HepG2 (cell line): ENCODE data around the gene CMIP. TPM values are rescaled to one million over a fixed set of nuclear protein-coding genes. Genes with fewer than 3 reads are reported as not detected.

ENCODE experiments used
- ETV5 ChIP-seq: IDR thresholded peaks from 2 replicates; pipeline ENCODE4 v1.6.1; 2018; ENCODE audit warnings: missing biosample characterization, missing genetic modification reagents, inconsistent platforms, borderline replicate concordance
- FOXA3 ChIP-seq: IDR thresholded peaks from 2 replicates; pipeline ENCODE4 v1.6.1; 2016; ENCODE audit warnings: missing genetic modification reagents, missing compliant biosample characterization
- GATAD1 ChIP-seq: IDR thresholded peaks from 2 replicates; pipeline ENCODE4 v1.6.1; 2016; ENCODE audit warnings: missing genetic modification reagents, missing compliant biosample characterization
- IKZF4 ChIP-seq: sonication (generic); formaldehyde crosslinking; IDR thresholded peaks from 2 replicates; pipeline ENCODE4 v1.5.1; 2020; ENCODE audit warnings: borderline replicate concordance, mild to moderate bottlenecking, low read depth, missing genetic modification reagents; ENCODE audit errors: not compliant biosample characterization
- KLF12 ChIP-seq: sonication (generic); formaldehyde crosslinking; IDR thresholded peaks from 2 replicates; pipeline ENCODE4 v1.4.0; 2020; ENCODE audit warnings: missing genetic modification reagents, borderline replicate concordance
- MYNN ChIP-seq: sonication (generic); formaldehyde crosslinking; IDR thresholded peaks from 2 replicates; pipeline ENCODE4 v1.4.0; 2020; ENCODE audit warnings: mild to moderate bottlenecking, low read depth, missing genetic modification reagents
- NR2F6 ChIP-seq, 2 experiments: IDR thresholded peaks; 2 replicates each; pipeline ENCODE4 v1.6.1; 2016; ENCODE audit warnings: antibody characterized with exemption in 1 of 2, mild to moderate bottlenecking in 1 of 2
- PAF1 ChIP-seq: IDR thresholded peaks from 2 replicates; pipeline ENCODE4 v1.6.1; 2016; ENCODE audit warnings: missing genetic modification reagents, missing compliant biosample characterization
- TCF12 ChIP-seq, 2 experiments: fragments of 450-650 bp in 1 of 2; sonication (generic) in 1 of 2; formaldehyde crosslinking in 1 of 2; IDR thresholded peaks; 2 replicates each; pipeline versions ENCODE4 v1.6.1 to v1.8.0; 2017 to 2022; ENCODE audit warnings: antibody characterized with exemption in 1 of 2, mild to moderate bottlenecking in 1 of 2, missing genetic modification reagents in 1 of 2, moderate library complexity in 1 of 2
- THYN1 ChIP-seq: sonication (generic); formaldehyde crosslinking; IDR thresholded peaks from 2 replicates; pipeline ENCODE4 v1.8.1; 2023; ENCODE audit warnings: low read depth, mild to moderate bottlenecking, moderate library complexity, missing genetic modification reagents, borderline replicate concordance
- ZFY ChIP-seq: sonication (generic); formaldehyde crosslinking; IDR thresholded peaks from 2 replicates; pipeline ENCODE4 v1.4.0; 2020; ENCODE audit warnings: missing genetic modification reagents
- ZNF12 ChIP-seq: sonication (generic); formaldehyde crosslinking; IDR thresholded peaks from 2 replicates; pipeline ENCODE4 v1.5.0; 2020; ENCODE audit warnings: missing genetic modification reagents
- ZNF232 ChIP-seq: sonication (generic); formaldehyde crosslinking; IDR thresholded peaks from 2 replicates; pipeline ENCODE4 v1.4.0; 2020; ENCODE audit warnings: missing genetic modification reagents, borderline replicate concordance
- ZNF282 ChIP-seq: fragments of 450-650 bp; IDR thresholded peaks from 2 replicates; pipeline ENCODE4 v1.6.1; 2018; ENCODE audit not compliant: partially characterized antibody
- ZNF44 ChIP-seq: sonication (generic); formaldehyde crosslinking; IDR thresholded peaks from 2 replicates; pipeline ENCODE4 v1.5.1; 2020; ENCODE audit warnings: mild to moderate bottlenecking, missing genetic modification reagents
- ZNF552 ChIP-seq: sonication (generic); formaldehyde crosslinking; IDR thresholded peaks from 2 replicates; pipeline ENCODE4 v1.9.0; 2022; ENCODE audit warnings: missing genetic modification reagents, mild to moderate bottlenecking, borderline replicate concordance
- ZNF782 ChIP-seq: sonication (generic); formaldehyde crosslinking; IDR thresholded peaks from 2 replicates; pipeline ENCODE4 v1.4.0; 2020; ENCODE audit warnings: missing genetic modification reagents, mild to moderate bottlenecking, borderline replicate concordance
- polyA plus RNA-seq, 8 experiments: library from polyadenylated mRNA; depleted of rRNA in 3 of 8; stranded (reverse) in 7 of 8; unstranded in 1 of 8; fragments of >200 nt; fragmentation: Illumina TruSeq in 4 of 8; extraction: Trizol in 4 of 8; gene quantifications; 2 replicates each; pipeline versions ENCODE4 v1.2.1 to v1.2.3, GENCODE V29; 2011 to 2016; ENCODE audit warnings: low read depth in 4 of 8, missing spikeins in 1 of 8, mixed read lengths in 1 of 8; ENCODE audit not compliant: insufficient read depth in 1 of 8
- total RNA-seq, 5 experiments: library from RNA; depleted of rRNA; stranded (reverse); fragments of >200 nt; fragmentation: Illumina TruSeq; extraction: Trizol; gene quantifications; 2 replicates each; pipeline ENCODE4 v1.2.3, GENCODE V29; 2016; ENCODE audit warnings: low read depth in 1 of 5
- TF ChIP-seq, protein P1 (sequence below): sonication (generic); formaldehyde crosslinking; IDR thresholded peaks from 2 replicates; pipeline ENCODE4 v1.4.0; 2020; ENCODE audit warnings: mild to moderate bottlenecking, missing genetic modification reagents
- TF ChIP-seq, protein P2 (sequence below): sonication (generic); formaldehyde crosslinking; IDR thresholded peaks from 2 replicates; pipeline ENCODE4 v1.5.0; 2020; ENCODE audit warnings: mild to moderate bottlenecking, missing genetic modification reagents, borderline replicate concordance

CMIP gene
- total and polyA plus RNA-seq, 2 of the 13 experiments (the other 11 are each of a cell fraction or from before 2014, with no cell fraction given) = 10.9 to 18.1 TPM

DNA sequence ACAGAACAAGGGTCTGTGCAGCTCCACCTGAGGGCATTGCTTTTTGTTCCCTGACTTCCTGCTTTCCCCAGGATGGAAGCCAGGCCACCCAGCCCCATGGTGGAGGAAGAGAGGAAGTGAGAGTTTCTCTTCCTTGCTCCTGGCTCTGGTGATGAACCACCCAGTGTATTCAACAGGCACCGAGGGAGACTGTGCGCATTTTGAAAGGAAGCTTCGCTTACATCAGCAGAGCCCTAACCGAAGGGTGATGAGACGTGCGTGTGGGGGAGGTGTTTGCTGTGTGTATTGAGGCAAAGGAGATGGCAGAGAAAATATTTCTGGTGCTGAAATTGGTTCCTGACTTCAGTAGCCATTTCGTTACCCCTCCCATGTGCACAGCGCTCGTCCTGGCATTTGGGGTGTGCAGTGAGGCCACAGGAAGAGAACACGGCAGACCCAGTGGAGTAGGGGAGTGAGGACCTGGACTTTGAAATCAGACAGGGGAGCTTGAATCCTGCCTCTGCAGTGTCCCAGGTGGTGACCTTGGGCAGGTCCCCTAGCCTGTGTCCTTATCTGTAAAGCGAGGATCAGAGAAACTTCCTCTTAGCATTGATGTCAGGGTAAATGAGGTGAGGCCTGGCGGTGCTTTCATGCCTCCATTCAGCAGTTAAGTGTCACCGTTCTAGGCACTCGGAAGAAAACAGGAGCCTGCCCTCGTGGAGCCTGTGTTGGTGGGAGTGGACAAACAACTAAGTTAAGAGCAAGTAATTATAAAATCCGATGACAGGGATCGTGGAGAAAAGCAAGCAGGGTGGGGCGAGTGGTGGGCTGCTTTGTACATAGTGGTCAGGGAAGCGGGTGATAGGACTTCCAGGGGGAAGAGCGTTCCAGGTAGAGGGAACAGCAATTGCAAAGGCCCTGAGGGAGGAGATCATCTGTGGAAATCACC is 7.4 kb downstream of the CMIP start (continued):
- TF ChIP-seq KLF12 (CRISPR knock-in tag) (peak; percentile 82), ZNF12 (CRISPR knock-in tag) (peak; percentile 63), ZNF232 (CRISPR knock-in tag) (peak; percentile 93), FOXA3 (CRISPR knock-in tag) (peak; percentile 88), GATAD1 (CRISPR knock-in tag) (peak; percentile 73; the same call in 1 of the 2 replicates), ZNF44 (CRISPR knock-in tag) (no peak), ETV5 (peak; percentile 97), ZNF782 (no peak), ZNF282 (no peak), NR2F6 (IDR thresholded peaks at IDR 0.05) (peak; percentile 94), NR2F6 (CRISPR knock-in tag; IDR thresholded peaks at IDR 0.05) (peak; percentile 97), TCF12 (IDR thresholded peaks at IDR 0.05) (no peak), TCF12 (CRISPR knock-in tag; IDR thresholded peaks at IDR 0.05) (peak; percentile 99), ZNF552 (CRISPR knock-in tag) (peak; percentile 76; the same call in 1 of the 2 replicates), MYNN (0 out of 2 replicates have a peak, but pooled peaks have one; percentile 12), THYN1 (CRISPR knock-in tag) (no peak), IKZF4 (CRISPR knock-in tag) (no peak), ZFY (CRISPR knock-in tag) (peak; percentile 73), PAF1 (CRISPR knock-in tag) (peak; percentile 97)
- TF ChIP-seq, protein P1, sequence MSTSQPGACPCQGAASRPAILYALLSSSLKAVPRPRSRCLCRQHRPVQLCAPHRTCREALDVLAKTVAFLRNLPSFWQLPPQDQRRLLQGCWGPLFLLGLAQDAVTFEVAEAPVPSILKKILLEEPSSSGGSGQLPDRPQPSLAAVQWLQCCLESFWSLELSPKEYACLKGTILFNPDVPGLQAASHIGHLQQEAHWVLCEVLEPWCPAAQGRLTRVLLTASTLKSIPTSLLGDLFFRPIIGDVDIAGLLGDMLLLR = peak; percentile 90
- TF ChIP-seq, protein P2, sequence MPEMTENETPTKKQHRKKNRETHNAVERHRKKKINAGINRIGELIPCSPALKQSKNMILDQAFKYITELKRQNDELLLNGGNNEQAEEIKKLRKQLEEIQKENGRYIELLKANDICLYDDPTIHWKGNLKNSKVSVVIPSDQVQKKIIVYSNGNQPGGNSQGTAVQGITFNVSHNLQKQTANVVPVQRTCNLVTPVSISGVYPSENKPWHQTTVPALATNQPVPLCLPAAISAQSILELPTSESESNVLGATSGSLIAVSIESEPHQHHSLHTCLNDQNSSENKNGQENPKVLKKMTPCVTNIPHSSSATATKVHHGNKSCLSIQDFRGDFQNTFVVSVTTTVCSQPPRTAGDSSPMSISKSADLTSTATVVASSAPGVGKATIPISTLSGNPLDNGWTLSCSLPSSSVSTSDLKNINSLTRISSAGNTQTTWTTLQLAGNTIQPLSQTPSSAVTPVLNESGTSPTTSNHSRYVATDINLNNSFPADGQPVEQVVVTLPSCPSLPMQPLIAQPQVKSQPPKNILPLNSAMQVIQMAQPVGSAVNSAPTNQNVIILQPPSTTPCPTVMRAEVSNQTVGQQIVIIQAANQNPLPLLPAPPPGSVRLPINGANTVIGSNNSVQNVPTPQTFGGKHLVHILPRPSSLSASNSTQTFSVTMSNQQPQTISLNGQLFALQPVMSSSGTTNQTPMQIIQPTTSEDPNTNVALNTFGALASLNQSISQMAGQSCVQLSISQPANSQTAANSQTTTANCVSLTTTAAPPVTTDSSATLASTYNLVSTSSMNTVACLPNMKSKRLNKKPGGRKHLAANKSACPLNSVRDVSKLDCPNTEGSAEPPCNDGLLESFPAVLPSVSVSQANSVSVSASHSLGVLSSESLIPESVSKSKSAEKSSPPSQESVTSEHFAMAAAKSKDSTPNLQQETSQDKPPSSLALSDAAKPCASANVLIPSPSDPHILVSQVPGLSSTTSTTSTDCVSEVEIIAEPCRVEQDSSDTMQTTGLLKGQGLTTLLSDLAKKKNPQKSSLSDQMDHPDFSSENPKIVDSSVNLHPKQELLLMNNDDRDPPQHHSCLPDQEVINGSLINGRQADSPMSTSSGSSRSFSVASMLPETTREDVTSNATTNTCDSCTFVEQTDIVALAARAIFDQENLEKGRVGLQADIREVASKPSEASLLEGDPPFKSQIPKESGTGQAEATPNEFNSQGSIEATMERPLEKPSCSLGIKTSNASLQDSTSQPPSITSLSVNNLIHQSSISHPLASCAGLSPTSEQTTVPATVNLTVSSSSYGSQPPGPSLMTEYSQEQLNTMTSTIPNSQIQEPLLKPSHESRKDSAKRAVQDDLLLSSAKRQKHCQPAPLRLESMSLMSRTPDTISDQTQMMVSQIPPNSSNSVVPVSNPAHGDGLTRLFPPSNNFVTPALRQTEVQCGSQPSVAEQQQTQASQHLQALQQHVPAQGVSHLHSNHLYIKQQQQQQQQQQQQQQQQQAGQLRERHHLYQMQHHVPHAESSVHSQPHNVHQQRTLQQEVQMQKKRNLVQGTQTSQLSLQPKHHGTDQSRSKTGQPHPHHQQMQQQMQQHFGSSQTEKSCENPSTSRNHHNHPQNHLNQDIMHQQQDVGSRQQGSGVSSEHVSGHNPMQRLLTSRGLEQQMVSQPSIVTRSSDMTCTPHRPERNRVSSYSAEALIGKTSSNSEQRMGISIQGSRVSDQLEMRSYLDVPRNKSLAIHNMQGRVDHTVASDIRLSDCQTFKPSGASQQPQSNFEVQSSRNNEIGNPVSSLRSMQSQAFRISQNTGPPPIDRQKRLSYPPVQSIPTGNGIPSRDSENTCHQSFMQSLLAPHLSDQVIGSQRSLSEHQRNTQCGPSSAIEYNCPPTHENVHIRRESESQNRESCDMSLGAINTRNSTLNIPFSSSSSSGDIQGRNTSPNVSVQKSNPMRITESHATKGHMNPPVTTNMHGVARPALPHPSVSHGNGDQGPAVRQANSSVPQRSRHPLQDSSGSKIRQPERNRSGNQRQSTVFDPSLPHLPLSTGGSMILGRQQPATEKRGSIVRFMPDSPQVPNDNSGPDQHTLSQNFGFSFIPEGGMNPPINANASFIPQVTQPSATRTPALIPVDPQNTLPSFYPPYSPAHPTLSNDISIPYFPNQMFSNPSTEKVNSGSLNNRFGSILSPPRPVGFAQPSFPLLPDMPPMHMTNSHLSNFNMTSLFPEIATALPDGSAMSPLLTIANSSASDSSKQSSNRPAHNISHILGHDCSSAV (CRISPR knock-in tag) = no peak
